ENCODE results near the gene EPB41.
"Not testable (repeated sequence)": the region's sequence is repeated elsewhere in the genome, so short reads cannot be mapped to it uniquely, and the experiment has no call there.

Gene EPB41

DNA sequence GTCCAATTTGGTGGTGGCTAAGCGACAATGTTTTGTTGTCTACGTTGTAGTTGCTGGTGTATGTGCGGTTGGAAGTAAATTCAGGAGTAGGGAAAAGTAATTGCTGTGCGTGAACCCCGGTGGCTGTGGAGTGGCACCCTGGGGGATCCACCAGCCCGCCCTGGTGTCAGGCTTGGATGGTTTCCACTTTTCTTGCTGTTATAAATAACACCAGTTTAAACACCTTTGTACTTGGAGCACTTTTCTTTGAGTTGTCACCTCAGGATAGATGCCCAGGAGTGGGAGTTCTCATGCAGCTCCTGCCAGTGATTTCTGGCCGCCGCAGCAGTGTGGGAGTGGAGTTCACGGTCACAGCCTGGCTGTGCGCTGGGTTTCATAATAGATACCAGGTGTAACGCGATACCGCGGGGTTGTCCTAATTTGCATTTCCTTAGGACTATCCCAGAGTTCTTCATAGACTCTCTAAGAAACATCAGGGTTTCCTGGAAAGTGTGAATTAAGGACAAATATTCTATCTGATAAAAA is 222.1 kb downstream of the EPB41 start:
- DNase-seq = no peak

DNA sequence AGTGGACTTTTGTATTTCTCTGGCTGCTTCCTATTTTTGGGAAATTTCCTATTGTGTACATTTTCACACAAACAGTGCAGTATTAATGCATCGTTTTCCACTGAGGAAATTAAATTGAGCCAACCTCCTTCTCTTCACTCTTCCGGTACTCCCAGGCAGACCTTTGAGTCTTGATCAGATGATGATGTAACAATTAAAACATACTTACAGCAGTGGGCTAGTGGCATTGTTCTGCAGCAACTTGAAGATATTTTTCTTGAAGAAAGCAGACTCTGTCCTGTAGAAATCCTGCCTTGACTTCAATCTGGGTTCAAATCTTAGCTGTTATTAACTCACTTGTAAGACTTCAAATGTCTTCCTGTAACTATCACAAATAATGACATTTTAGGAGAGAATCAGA is 228.3 kb downstream of the EPB41 start:
- DNase-seq = no peak

DNA sequence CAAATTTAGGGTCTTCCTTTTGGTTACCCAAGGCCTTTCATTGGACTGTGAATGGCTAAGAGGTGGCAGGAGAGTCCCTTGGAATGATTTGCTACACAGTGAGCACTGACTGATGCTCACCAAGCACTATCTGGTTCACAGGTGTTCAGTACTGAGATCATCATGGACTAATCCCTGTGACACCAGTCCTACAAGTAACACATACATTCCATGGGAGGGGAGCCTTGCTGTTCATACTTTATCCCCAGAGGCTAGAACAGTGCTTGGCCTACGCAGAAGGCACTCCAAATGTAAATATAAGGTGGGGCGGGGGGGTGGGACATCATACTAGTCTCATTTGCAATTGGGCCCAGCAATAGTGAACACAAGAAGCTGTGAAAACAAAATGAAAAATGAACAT is 229.8 kb downstream of the EPB41 start:
- no peak for DNase-seq

DNA sequence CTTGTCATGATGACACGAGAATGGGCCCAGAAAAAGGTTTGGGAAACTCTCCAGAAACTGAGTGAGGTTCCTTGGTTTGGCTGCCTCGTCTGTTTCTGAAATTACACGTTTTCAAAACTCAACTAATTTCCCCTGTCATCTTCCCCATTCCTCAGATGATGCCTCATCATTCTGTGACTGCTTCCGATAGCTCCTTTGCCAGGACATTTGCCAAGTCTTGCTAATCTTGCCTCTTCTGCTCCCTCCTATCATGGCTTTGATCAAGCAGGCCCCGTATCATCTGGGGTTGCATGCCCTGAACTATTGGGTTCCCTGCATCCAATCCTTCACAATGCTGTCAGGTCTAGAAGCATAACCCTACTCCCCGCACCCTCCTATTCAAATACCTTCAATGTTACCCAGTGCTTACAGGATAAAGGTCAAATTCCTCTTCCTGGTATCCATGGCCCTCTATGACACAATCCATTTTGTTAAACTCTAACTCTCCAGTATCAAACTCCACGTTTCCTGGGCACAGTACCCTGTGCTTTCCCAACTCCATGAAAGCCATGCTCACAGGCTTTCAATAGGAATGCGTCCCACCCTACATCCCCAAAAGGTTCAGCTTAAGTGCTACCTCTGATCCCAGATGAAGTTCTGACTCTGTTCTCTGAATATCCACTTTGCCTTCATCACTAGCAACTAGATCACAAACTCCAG is 231.5 kb downstream of the EPB41 start:
- no peak for DNase-seq

DNA sequence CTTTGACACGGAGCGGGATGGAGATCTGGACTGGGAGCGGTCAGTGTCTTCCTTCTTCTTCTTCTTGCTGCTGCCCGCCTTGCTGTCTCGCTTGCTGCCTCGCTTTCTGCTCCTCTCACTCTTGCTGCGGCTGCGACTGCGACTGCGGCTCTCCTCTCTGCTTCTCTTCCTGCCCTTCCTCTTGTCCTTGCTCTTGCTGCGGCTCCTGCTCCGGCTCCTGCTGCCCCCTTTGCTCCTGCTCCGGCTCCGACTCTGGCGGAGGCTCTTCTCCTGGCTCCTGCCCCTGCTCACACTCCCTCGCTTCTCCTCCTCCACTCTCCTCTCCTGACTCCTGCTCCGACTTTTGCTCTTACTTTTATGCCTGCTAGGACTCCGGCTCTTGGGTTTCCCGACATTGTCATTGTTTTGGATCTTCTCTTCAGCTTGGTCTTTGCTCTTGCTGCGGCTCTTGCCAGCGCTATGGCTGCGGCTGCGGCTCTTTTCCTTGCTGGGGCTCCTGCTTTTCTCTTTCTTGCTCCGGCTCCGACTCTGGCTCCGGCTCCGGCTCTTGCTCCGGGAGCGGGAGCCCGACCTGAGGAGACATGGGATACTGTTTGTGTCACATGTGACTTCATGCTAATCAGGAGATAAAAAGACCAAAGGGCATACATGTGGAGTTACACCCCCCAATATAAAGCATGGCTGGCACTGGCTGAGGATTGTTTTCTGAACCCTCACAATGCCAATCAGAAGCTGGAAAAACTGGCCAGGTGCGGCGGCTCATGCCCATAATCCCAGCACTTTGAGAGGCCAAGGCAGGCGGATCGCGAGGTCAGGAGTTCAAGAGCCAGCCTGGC is 234.5 kb downstream of the EPB41 start:
- DNase-seq = no peak

DNA sequence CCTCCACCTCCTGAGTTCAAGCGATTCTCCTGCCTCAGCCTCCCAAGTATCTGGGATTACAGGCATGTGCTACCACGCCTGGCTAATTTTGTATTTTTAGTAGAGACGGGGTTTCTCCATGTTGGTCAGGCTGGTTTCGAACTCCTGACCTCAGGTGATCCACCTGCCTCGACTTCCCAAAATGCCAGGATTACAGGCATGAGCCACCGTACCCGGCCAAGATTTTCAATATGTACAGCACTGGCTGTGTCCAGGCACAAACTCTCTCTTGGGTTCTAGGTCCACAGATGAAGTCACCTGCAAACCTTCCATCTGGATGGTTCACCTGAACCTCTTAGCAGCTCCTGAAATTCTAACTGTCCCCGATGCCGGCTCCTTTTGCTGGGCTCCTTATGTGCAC is 236.0 kb downstream of the EPB41 start:
- DNase-seq = not testable (repeated sequence)

DNA sequence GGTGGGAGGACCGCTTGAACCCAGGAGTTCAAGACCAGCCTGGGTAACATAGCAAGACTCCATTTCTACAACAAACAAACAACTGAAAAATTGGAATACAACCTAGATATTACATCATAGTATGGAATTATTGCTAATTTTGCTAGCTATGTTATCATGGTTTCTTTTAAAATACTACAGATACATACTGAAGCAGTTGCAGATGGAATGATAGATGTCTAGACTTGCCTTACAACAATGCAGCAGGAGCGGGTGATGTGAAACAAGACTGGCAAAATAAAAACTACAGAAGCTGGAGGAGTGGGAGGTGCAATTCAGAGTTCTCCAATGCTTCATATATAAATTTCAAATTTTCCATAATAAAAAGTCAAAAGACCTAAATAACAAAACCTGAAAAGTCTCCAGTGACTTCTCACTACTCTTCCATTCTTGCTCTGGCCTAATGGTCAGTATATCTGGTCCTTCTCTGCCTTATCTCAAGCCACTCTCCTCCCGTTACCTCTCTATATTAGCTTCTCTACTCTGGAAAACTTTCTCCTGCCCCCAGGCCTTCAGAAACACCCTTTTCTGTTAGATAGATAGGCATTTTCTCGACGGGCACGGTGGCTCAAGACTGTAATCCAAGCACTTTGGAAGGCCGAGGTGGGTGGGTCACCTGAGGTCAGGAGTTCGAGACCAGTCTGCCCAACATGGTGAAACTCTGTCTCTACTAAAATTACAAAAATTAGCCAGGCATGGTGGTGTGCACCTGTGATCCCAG is 237.9 kb downstream of the EPB41 start:
- DNase-seq = no peak

DNA sequence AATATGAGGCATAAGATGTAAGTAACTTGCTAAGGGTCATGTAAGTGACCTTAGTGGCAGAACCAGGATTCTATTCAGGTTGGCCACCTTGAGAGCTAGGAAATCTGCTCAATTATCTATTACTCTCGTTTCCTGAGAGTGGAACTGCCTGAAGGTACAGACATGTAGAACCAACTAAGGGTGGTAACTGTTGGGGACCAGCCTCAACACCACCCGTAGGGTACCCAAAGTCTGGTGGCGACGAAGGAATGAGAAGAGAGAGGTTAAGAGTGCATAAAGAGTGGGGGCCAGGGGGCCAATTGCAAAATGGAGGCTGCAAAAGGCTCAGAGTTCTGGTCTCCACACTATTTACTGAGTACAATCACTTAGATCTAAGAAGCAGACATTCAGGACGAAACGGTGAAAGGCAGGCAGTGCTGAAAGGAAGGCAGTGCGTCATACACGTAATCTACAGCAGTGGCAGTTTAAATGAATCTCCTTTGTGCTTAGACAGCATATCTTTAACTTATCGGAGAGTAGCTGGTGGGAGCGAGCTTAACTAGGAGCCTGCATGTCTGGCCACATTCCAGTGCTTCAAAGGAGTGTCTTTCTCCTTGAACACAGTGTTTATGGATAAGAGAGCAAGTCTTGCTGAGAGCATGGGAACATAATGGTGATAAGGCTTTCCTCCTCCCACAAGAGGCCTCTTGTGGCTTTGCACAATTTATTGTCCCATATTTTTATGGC is 242.3 kb downstream of the EPB41 start:
- no peak for DNase-seq

DNA sequence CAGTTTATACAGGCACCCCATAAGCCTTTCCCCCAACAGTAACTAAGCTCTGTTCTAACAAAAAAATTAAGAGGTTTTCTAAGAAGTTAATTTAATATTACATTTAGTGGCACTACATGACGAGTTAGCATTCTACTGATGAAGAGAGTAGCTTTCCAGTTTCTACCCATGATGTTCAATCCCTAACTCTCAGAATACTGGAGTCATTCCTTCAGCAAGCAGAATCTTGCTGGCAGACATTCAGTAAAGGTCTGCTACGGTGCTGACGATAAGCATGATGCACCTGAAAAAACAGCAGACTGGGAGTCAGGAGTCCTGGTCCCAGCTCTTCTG is 242.9 kb downstream of the EPB41 start:
- no peak for DNase-seq

DNA sequence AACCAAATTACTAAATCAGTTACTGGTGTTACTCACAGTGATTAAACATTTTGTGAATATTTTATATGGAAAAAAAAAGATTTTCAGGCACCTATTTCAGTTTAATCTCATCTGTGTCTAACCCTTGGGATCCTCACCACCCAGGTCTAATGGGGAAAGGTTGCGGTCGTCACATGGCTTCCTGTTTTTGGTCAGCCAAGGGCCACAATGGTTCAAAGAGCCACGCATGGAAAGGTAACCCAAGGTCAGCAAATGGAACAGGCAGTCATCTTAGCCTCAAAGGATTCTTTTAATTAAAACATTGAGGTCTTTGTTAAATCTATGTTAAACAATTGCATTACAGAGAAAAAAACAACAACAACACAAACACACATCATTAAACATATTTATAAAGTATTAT is 245.4 kb downstream of the EPB41 start:
- DNase-seq = no peak

DNA sequence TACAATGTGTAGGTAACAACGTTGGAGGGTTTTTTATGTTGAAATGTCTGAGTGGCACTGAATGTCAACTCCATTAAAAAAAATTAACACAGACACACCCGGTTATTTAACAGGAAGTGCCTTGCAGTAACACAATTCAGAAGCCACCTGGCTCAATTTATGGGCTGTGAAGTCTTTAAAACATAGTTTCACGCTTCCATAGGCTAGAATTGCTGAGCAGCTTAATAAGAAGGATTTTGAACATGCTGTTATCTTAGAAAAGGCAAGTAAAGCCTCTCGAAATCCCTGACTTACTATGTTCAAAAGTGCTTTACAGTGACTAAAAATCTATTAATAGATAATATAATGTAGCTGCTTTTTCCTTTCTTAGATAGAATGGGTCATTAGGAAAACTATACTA is 247.7 kb downstream of the EPB41 start:
- DNase-seq = no peak

DNA sequence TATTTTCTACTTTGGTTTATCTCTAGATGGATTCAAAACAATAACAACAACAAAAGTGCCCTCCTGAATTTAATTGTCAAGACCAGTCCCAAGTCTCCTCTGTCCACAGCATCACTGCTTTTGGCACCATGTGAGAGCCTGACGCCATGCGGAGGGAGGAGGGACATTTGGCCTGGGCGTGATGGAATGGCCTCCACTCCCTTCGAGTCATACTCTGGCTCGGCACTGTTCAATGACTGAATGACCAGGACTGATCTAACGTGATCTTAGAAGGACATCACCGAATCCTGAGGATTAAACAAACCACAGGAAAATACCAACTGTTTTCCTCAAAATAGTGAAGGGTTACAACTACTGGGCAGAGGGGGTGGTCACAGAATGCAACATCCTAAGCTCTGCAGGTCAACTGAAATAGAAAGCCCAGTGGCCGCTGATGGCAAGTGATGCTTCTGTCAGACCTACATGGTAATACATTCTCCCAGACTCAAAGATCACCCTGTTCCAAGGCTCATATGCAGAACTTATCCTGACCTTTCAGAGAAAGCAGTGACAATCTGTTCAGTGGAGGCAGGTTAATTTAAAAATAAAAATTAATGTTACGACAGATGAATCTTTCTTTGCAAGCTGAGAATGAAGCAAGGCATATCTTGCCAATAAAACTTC is 248.2 kb downstream of the EPB41 start:
- DNase-seq = no peak

DNA sequence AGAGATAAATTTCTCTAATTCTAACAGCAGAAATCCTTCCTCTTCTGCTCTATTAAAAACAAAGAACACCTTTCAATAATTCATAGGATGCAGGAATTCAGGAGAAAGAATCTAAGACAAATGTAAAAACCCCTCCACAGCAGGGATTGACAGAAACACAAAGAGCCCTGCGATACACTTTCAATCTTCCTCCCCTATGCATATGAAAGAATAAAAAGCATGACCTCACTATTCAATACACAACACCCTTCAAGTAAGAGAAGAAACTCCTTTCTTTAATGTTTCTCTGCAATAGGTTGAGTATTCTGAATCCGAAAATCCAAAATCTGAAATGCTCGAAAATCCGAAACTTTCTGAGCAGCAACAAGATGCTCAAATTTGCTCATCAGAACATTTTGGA is 250.2 kb downstream of the EPB41 start:
- no peak for DNase-seq

DNA sequence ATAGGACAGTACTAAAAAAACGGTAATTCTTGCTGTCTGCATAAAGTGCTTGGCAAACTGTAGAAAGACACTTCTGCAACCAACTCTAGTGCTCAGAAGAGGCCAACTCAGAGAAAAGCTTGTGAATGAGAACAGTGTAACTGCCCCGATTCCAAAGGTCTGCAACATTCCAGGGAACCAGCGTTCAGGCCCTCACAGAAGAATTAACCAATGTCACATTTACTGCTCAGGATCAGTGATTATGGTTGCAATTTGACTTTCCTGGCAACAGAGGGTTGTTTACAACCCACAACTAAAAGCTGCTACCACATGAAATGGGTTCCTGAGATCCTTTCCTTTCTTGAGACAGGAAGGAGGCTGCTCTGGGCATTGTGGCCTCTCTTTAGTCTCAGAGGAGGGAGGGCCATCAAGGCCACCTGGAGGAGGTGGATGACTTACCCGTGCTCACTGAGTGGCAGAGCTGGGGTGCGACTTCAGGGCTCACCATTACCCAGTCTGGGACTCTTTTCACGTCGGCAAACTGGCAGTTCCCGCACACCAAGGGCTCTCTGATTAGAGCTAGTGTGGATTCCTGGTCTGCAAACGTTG is 252.0 kb downstream of the EPB41 start:
- DNase-seq = no peak

DNA sequence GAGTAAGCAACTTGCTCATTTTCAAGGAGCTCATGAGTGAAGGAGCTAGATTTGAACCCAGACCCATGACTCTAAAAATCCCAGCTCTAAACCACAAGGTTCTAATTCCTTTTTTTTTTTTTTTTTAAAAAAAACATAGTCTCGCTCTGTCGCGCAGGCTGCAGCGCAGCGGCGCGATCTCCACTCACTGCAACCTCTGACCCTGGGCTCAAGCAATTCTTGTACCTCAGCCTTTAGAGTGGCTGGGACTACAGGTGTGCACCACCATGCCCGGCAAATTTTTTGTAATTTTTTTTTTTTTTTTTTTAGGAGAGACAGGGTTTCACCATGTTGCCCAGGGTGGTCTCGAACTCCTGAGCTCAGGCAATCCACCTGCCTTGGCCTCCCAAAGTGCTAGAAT is 253.5 kb downstream of the EPB41 start:
- DNase-seq = no peak

Measured in activated CD4-positive, alpha-beta T cell treated with anti-CD3 and anti-CD28 coated beads, Interleukin-2, amount 50 U/mL, for 1 hour (primary cell).